Chondrocyte (in vitro differentiated cells): ENCODE measurements around the gene ANKMY1. TPM values are rescaled to one million over a fixed set of nuclear protein-coding genes. Genes with fewer than 3 reads are reported as not detected.
A peak's percentile ranks its signal among the peaks of the same experiment; 100 is the strongest.
"Not testable (repeated sequence)": the region's sequence is repeated elsewhere in the genome, so short reads cannot be mapped to it uniquely, and the experiment has no call there.

Source experiments
- DNase-seq: peaks from one replicate; pipeline ENCODE4 v3.0.0; 2021; ENCODE audit warnings: mixed read lengths, low spot score
- H3K27ac Mint-ChIP-seq: one replicate; pipeline ENCODE4 v1.8.0; 2021; ENCODE audit warnings: mild to moderate bottlenecking, moderate library complexity, mixed read lengths; ENCODE audit not compliant: unreplicated experiment
- H3K27me3 Mint-ChIP-seq: 2 replicates; pipeline ENCODE4 v1.8.0; 2021; ENCODE audit warnings: low read depth, mixed read lengths
- H3K36me3 Mint-ChIP-seq: 2 replicates; pipeline ENCODE4 v1.8.0; 2021; ENCODE audit warnings: low read depth, mixed read lengths
- H3K4me1 Mint-ChIP-seq: 2 replicates; pipeline ENCODE4 v1.8.0; 2021; ENCODE audit warnings: low read depth, mild to moderate bottlenecking, mixed read lengths
- H3K4me3 Mint-ChIP-seq: one replicate; pipeline ENCODE4 v1.8.0; 2021; ENCODE audit warnings: mild to moderate bottlenecking, moderate library complexity, mixed read lengths; ENCODE audit not compliant: unreplicated experiment
- H3K9me3 Mint-ChIP-seq: 2 replicates; pipeline ENCODE4 v1.8.0; 2021; ENCODE audit warnings: low read depth, mixed read lengths
- total RNA-seq: library from RNA; stranded (reverse); gene quantifications from 3 replicates; pipeline ENCODE4 v1.2.1, GENCODE V29; 2021
- TF ChIP-seq, protein P1 (sequence below): fragments of 200-600 bp; sonication (generic); IDR thresholded peaks from 2 replicates; pipeline ENCODE4 v1.5.0; 2021; ENCODE audit warnings: antibody characterized with exemption, mild to moderate bottlenecking, moderate library complexity

ANKMY1 gene
- total RNA-seq, 1 donor from 2014 or later = 10.8 TPM

DNA sequence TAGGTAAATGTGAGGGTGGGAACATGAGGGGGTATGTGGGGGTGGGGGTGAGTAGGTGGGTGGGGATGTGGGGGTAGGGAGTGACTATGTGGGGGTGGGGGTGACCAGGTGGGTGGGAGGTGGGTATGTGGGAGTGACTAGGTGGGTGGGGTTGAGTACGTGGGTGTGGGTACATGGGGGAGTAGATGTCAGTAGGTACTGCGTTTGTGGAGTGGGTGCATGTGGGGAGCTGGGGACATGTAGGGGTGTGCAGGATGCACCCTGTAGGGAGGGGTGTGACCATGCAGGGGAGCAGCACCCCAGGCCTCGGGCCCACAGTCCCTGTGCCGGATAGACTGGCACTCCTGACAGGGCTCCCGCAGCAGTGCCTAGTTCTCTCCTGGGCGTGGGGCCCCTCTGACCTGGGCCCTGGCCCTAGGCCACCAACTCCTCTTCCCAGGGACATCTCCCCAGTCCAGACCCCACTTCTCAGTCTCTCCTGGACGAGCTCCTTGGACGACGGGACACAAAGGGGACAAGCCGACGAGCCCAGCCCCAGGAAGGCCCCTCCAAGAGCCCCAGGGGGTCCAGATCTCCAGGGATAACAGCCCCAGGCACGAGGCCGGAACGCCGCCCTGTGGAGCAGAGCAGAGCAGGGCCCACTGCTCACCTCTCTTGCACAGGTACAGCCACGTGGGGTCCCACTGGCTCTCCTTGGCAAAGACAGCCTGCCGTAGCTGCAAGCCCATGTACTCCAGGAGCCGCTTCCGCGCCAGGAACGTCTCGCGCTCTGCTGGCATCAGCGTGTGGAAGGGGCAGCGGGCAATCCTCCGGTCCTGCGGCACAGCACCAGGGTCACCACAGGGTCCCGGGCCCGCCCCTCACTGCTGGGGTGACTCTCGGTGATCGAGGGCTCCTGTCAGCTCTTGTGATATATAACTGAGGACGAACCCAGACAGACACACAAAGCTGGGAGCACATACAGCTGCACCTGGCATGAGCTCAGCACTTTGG is 58.2 kb downstream of the ANKMY1 start:
- H3K27me3 Mint-ChIP-seq = no peaks in the 10 kb centered on the region
- no peak for DNase-seq
- H3K4me3 Mint-ChIP-seq = no peak overlapping the region
- TF ChIP-seq, protein P1, sequence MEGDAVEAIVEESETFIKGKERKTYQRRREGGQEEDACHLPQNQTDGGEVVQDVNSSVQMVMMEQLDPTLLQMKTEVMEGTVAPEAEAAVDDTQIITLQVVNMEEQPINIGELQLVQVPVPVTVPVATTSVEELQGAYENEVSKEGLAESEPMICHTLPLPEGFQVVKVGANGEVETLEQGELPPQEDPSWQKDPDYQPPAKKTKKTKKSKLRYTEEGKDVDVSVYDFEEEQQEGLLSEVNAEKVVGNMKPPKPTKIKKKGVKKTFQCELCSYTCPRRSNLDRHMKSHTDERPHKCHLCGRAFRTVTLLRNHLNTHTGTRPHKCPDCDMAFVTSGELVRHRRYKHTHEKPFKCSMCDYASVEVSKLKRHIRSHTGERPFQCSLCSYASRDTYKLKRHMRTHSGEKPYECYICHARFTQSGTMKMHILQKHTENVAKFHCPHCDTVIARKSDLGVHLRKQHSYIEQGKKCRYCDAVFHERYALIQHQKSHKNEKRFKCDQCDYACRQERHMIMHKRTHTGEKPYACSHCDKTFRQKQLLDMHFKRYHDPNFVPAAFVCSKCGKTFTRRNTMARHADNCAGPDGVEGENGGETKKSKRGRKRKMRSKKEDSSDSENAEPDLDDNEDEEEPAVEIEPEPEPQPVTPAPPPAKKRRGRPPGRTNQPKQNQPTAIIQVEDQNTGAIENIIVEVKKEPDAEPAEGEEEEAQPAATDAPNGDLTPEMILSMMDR = no peak
- H3K9me3 Mint-ChIP-seq = peaks cover 6% of the 10 kb centered on the region
- H3K36me3 Mint-ChIP-seq = peaks cover 9% of the 10 kb centered on the region
- no peak overlapping the region for H3K27ac Mint-ChIP-seq
- no peaks in the 10 kb centered on the region for H3K4me1 Mint-ChIP-seq

- no peak overlapping the region for H3K27ac Mint-ChIP-seq
- H3K4me3 Mint-ChIP-seq = no peak overlapping the region
- TF ChIP-seq, protein P1 = no peak
- H3K9me3 Mint-ChIP-seq = peaks cover 6% of the 10 kb centered on the region
- no peaks in the 10 kb centered on the region for H3K4me1 Mint-ChIP-seq
- H3K27me3 Mint-ChIP-seq = no peaks in the 10 kb centered on the region
- H3K36me3 Mint-ChIP-seq = peaks cover 10% of the 10 kb centered on the region
- no peak for DNase-seq
These were observed 58.9 kb downstream of the ANKMY1 start for GRCh38 chr2:240498958-240499260.

DNA sequence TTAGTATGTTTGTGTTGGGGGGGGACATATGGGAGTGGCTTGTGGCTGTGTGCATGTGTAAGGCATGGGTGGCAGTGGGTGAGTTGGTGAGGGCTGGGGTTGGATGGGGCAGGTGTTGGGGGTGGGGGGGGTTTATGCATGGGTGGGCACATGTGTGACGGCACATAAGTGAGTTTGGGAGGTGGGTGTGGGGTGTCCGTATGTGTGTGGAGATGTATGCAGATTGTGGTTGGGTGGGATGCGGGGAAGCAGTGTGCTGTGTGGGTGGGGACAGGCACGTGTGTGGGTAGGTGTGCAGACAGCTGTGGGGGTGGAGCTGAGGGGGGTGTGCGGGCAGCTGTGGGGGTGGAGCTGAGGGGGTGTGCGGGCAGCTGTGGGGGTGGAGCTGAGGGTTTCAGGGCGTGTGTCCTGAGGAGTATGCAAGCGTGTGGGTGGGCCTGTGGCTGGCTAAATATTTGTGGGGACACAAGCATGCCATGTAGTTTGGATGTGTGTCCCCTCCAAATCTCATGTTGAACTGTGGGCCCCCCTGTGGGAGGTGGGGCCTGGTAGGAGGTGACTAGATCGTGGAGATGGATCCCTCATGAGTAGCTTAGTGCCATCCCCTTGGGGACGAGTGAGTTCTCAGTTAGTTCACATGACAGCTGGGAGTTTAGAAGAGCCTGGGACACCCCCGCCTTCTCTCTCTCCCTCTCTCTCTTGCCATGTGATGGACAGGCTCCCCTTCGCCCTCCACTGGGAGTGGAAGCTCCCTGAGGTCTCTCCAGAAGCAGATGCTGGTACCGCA is 59.4 kb downstream of the ANKMY1 start:
- TF ChIP-seq, protein P1 = no peak
- no peak overlapping the region for H3K4me3 Mint-ChIP-seq
- DNase-seq = no peak
- H3K36me3 Mint-ChIP-seq = peaks cover 14% of the 10 kb centered on the region
- H3K27me3 Mint-ChIP-seq = no peaks in the 10 kb centered on the region
- no peaks in the 10 kb centered on the region for H3K4me1 Mint-ChIP-seq
- H3K9me3 Mint-ChIP-seq = peaks cover 9% of the 10 kb centered on the region
- no peak overlapping the region for H3K27ac Mint-ChIP-seq

GRCh38 chr2:240497082-240497481 is 60.7 kb downstream of the ANKMY1 start:
- DNase-seq, H3K4me1 Mint-ChIP-seq, H3K27me3 Mint-ChIP-seq, H3K4me3 Mint-ChIP-seq, H3K27ac Mint-ChIP-seq: not testable (repeated sequence)
- Mint-ChIP-seq H3K36me3 (peaks cover 18% of the 10 kb centered on the region), H3K9me3 (peaks cover 15% of the 10 kb centered on the region)
- TF ChIP-seq, protein P1 = peak; percentile 47

DNA sequence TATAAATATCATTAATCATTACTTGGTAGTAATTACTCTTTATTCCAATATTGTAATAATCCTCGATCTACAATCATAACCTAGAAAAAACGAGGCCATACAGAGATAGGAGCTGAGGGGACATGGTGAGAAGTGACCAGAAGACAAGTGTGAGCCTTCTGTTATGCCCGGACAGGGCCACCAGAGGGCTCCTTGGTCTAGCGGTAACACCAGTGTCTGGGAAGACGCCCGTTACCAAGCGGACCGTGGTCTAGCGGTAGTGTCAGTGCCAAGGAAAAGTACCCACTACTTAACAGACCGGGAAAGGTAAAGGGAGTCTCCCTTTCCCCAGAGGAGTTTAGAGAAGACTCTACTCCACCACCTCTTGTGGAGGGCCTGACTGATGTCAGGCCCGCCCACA is 62.8 kb downstream of the ANKMY1 start:
- peaks cover 31% of the 10 kb centered on the region for H3K9me3 Mint-ChIP-seq
- not testable (repeated sequence) for H3K27me3 Mint-ChIP-seq, DNase-seq

More for the DNA sequence above, 62.8 kb downstream of the ANKMY1 start:
- not testable (repeated sequence) for H3K4me1 Mint-ChIP-seq, H3K4me3 Mint-ChIP-seq, H3K27ac Mint-ChIP-seq
- TF ChIP-seq, protein P1 = peak; percentile 69
- H3K36me3 Mint-ChIP-seq = peaks cover 22% of the 10 kb centered on the region
